ENCODE data around the gene FXYD5.

DNA sequence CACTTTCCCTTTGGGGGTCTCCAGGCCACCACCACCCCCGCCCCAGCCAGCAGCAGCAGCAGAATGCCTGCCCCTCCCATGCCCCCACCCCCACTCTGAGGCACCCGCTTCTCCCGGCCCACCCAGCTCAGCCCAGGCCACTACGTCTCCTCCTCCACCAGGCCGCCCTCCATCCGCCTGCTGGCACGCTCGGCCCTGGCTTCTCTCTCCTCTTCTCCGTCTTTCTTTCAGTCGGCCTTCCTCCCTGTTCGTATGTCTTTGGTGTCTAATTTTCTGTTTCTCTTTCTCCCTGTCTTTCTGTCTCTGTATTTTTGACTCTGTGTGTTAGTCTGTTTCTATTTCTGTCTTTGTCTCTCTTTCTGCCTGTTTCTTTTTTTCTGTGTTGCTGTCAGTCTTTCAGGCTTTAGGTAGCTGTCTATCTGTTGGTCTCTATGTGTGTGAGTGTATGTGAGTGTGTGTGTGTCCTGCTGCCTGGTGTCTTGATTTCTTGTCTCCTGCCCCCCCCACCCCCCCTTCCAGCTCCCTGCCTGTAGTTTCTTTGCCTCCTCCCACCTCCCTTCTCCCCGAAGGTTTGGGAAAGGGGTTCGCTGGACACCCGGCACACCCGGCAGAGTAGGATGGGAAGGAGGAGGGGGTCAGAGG lies 19.8 kb upstream of the FXYD5 start, which contains the start of gene LGI4:
- TF ChIP-seq, protein P1, sequence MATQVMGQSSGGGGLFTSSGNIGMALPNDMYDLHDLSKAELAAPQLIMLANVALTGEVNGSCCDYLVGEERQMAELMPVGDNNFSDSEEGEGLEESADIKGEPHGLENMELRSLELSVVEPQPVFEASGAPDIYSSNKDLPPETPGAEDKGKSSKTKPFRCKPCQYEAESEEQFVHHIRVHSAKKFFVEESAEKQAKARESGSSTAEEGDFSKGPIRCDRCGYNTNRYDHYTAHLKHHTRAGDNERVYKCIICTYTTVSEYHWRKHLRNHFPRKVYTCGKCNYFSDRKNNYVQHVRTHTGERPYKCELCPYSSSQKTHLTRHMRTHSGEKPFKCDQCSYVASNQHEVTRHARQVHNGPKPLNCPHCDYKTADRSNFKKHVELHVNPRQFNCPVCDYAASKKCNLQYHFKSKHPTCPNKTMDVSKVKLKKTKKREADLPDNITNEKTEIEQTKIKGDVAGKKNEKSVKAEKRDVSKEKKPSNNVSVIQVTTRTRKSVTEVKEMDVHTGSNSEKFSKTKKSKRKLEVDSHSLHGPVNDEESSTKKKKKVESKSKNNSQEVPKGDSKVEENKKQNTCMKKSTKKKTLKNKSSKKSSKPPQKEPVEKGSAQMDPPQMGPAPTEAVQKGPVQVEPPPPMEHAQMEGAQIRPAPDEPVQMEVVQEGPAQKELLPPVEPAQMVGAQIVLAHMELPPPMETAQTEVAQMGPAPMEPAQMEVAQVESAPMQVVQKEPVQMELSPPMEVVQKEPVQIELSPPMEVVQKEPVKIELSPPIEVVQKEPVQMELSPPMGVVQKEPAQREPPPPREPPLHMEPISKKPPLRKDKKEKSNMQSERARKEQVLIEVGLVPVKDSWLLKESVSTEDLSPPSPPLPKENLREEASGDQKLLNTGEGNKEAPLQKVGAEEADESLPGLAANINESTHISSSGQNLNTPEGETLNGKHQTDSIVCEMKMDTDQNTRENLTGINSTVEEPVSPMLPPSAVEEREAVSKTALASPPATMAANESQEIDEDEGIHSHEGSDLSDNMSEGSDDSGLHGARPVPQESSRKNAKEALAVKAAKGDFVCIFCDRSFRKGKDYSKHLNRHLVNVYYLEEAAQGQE (IDR thresholded peaks at IDR 0.05; ENCODE audit: borderline replicate concordance): no peak
- TF ChIP-seq POLR2AphosphoS5 (IDR thresholded peaks at IDR 0.05) (no peak), EP300 (conservative IDR thresholded peaks at IDR 0.05; ENCODE audit: poor library complexity, severe bottlenecking) (no peak), TAF1 (IDR thresholded peaks at IDR 0.05; ENCODE audit: low read depth) (no peak), EZH2 (IDR thresholded peaks at IDR 0.05; ENCODE audit: borderline replicate concordance, insufficient read depth, low read length, poor library complexity, severe bottlenecking) (no peak), RAD21 (conservative IDR thresholded peaks at IDR 0.05) (no peak)
- TF ChIP-seq, protein P2, sequence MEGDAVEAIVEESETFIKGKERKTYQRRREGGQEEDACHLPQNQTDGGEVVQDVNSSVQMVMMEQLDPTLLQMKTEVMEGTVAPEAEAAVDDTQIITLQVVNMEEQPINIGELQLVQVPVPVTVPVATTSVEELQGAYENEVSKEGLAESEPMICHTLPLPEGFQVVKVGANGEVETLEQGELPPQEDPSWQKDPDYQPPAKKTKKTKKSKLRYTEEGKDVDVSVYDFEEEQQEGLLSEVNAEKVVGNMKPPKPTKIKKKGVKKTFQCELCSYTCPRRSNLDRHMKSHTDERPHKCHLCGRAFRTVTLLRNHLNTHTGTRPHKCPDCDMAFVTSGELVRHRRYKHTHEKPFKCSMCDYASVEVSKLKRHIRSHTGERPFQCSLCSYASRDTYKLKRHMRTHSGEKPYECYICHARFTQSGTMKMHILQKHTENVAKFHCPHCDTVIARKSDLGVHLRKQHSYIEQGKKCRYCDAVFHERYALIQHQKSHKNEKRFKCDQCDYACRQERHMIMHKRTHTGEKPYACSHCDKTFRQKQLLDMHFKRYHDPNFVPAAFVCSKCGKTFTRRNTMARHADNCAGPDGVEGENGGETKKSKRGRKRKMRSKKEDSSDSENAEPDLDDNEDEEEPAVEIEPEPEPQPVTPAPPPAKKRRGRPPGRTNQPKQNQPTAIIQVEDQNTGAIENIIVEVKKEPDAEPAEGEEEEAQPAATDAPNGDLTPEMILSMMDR (IDR thresholded peaks at IDR 0.05; ENCODE audit: poor library complexity, severe bottlenecking): no peak
